CD14-positive monocyte (primary cell): Measurements from ENCODE around the gene DENND1A. TPM values are rescaled to one million over a fixed set of nuclear protein-coding genes. Genes with fewer than 3 reads are reported as not detected.

Source experiments
- DNase-seq, 3 donors: peaks; one replicate each; pipeline ENCODE4 v3.0.0-alpha.2; 2011 to 2022
- H2AFZ ChIP-seq: 2 replicates; pipeline ENCODE4 v1.6.0; 2012; ENCODE audit warnings: mild to moderate bottlenecking, low read depth, low read length, inconsistent platforms; ENCODE audit not compliant: insufficient read depth, poor library complexity, severe bottlenecking
- H3K27ac ChIP-seq, 2 donors: 1 replicate in 1 of 2; 2 replicates in 1 of 2; pipeline ENCODE4 v1.5.1; 2012 to 2013; ENCODE audit warnings: low read length in 2 of 2, control low read depth in 1 of 2, inconsistent platforms in 1 of 2, low read depth in 1 of 2, mild to moderate bottlenecking in 1 of 2
- H3K27me3 ChIP-seq, 2 donors: one replicate each; pipeline versions ENCODE4 v1.6.0 to v1.6.1; 2011 to 2013; ENCODE audit warnings: low read length in 2 of 2; ENCODE audit not compliant: control insufficient read depth in 2 of 2, insufficient read depth in 2 of 2
- H3K36me3 ChIP-seq, 2 donors: replicated peaks in 1 of 2; 1 replicate in 1 of 2; 2 replicates in 1 of 2; pipeline versions ENCODE4 v1.5.1 to v1.6.1; 2012 to 2013; ENCODE audit warnings: low read length in 2 of 2, control low read depth in 1 of 2, inconsistent platforms in 1 of 2, mild to moderate bottlenecking in 1 of 2; ENCODE audit not compliant: insufficient read depth in 2 of 2, control insufficient read depth in 1 of 2
- H3K4me1 ChIP-seq, 2 donors: 1 replicate in 1 of 2; 2 replicates in 1 of 2; pipeline versions ENCODE4 v1.5.1 to v1.6.1; 2012 to 2013; ENCODE audit warnings: low read length in 2 of 2, control low read depth in 1 of 2, inconsistent platforms in 1 of 2, mild to moderate bottlenecking in 1 of 2, moderate library complexity in 1 of 2; ENCODE audit not compliant: insufficient read depth in 2 of 2, control insufficient read depth in 1 of 2
- H3K4me2 ChIP-seq: replicated peaks from 2 replicates; pipeline ENCODE3; 2012; ENCODE audit warnings: low read length, moderate library complexity, mild to moderate bottlenecking; ENCODE audit not compliant: poor library complexity, severe bottlenecking; ENCODE audit errors: extremely low read depth
- H3K4me3 ChIP-seq, 3 experiments: fragments of 200-600 bp in 1 of 3; sonication (generic) in 1 of 3; replicated peaks in 1 of 3; 1 replicate in 2 of 3; 2 replicates in 1 of 3; pipeline ENCODE4 v1.5.1; 2011 to 2013; ENCODE audit warnings: low read length in 3 of 3, mild to moderate bottlenecking in 3 of 3, control low read depth in 2 of 3, low read depth in 2 of 3, inconsistent platforms in 1 of 3, moderate library complexity in 1 of 3
- H3K79me2 ChIP-seq: 2 replicates; pipeline ENCODE4 v1.6.0; 2012; ENCODE audit warnings: mild to moderate bottlenecking, control low read depth, inconsistent platforms, low read length, moderate library complexity; ENCODE audit not compliant: insufficient read depth
- H3K9ac ChIP-seq: 2 replicates; pipeline ENCODE4 v1.6.0; 2017; ENCODE audit warnings: low read length, mild to moderate bottlenecking; ENCODE audit not compliant: insufficient read depth, poor library complexity, severe bottlenecking
- H3K9me3 ChIP-seq, 2 donors: replicated peaks in 1 of 2; 1 replicate in 1 of 2; 2 replicates in 1 of 2; pipeline versions ENCODE4 v1.5.1 to v1.6.1; 2012 to 2013; ENCODE audit warnings: low read length in 2 of 2, control low read depth in 1 of 2; ENCODE audit not compliant: control insufficient read depth in 1 of 2, insufficient read depth in 1 of 2
- H4K20me1 ChIP-seq: 2 replicates; pipeline ENCODE4 v1.6.0; 2012; ENCODE audit warnings: mild to moderate bottlenecking, low read length, control low read depth, moderate library complexity; ENCODE audit not compliant: insufficient read depth
- H3K27ac Mint-ChIP-seq, 7 donors: one replicate each; pipeline ENCODE4 v1.8.0; 2020; ENCODE audit warnings: mild to moderate bottlenecking in 7 of 7, mixed read lengths in 7 of 7, moderate library complexity in 6 of 7, inconsistent platforms in 2 of 7
- H3K27me3 Mint-ChIP-seq, 3 donors: one replicate each; pipeline ENCODE4 v1.8.0; 2021 to 2022; ENCODE audit warnings: low read depth in 3 of 3, mild to moderate bottlenecking in 3 of 3, mixed read lengths in 3 of 3, moderate library complexity in 3 of 3, inconsistent platforms in 1 of 3
- H3K36me3 Mint-ChIP-seq, 2 donors: one replicate each; pipeline ENCODE4 v1.8.0; 2020; ENCODE audit warnings: mixed read lengths in 2 of 2, inconsistent platforms in 1 of 2, mild to moderate bottlenecking in 1 of 2
- H3K4me1 Mint-ChIP-seq: one replicate; pipeline ENCODE4 v1.8.0; 2020; ENCODE audit warnings: mild to moderate bottlenecking, mixed read lengths
- H3K4me3 Mint-ChIP-seq, 2 donors: one replicate each; pipeline ENCODE4 v1.8.0; 2020; ENCODE audit warnings: mild to moderate bottlenecking in 2 of 2, mixed read lengths in 2 of 2, moderate library complexity in 1 of 2
- H3K9me3 Mint-ChIP-seq, 7 donors: one replicate each; pipeline ENCODE4 v1.8.0; 2020 to 2022; ENCODE audit warnings: mixed read lengths in 7 of 7, mild to moderate bottlenecking in 6 of 7, moderate library complexity in 6 of 7, inconsistent platforms in 2 of 7
- WGBS: methylation state at CpG from one replicate; pipeline ENCODE4 v1.1.5; 2013; ENCODE audit warnings: missing lambda C conversion rate; ENCODE audit not compliant: insufficient coverage; 5-methylcytosine and 5-hydroxymethylcytosine counted together
- intact Hi-C, 2 donors: fragments of 100-400 bp; cut with micrococcal nuclease; formaldehyde crosslinking; loops; one replicate each; pipeline versions ENCODE4 v1.15.0 to v1.15.1; 2023
- polyA plus RNA-seq, 3 donors: library from polyadenylated mRNA; depleted of rRNA in 1 of 3; unstranded in 2 of 3; stranded (reverse) in 1 of 3; fragments of 300-500 nt in 2 of 3; fragments of >200 nt in 1 of 3; fragmentation: Illumina TruSeq in 2 of 3; gene quantifications; 1 replicate in 2 of 3; 2 replicates in 1 of 3; pipeline ENCODE4 v1.2.3, GENCODE V29; 2012 to 2021
- TF ChIP-seq, protein P1 (sequence below): fragments of 200-600 bp; IDR thresholded peaks from one replicate; pipeline ENCODE4 v1.8.0; 2022; ENCODE audit warnings: antibody characterized with exemption, mild to moderate bottlenecking

DENND1A gene
- polyA plus RNA-seq, 3 donors = 24.8 to 73.0 (median 29.4) TPM

- H3K4me1 Mint-ChIP-seq = peaks cover 24% of the 10 kb centered on the region
- Histone ChIP-seq H3K27ac (peak overlapping the region; percentile 41 to 45), H3K4me2 (no peak overlapping the region), H3K27me3 (no peaks in the 10 kb centered on the region), H3K9me3 (peaks cover 0 to 2% of the 10 kb centered on the region in 2 donors), H2AFZ (no peak overlapping the region), H4K20me1 (peaks cover 94% of the 10 kb centered on the region), H3K9ac (no peak overlapping the region), H3K4me1 (peaks cover 11 to 21% of the 10 kb centered on the region in 2 donors), H3K79me2 (peaks cover 15% of the 10 kb centered on the region), H3K4me3 (no peak overlapping the region), H3K36me3 (peaks cover 16 to 85% of the 10 kb centered on the region in 2 donors)
- intact Hi-C loops = no loop called here
- peaks cover 0 to 4% (median 0%) of the 10 kb centered on the region in 7 donors for H3K9me3 Mint-ChIP-seq
- WGBS = no CpG with 5 or more reads among the region's 5 CpGs
- peak overlapping the region in 1 of 2 donors; percentile 0 for H3K4me3 Mint-ChIP-seq
- peaks cover 0 to 2% (median 0%) of the 10 kb centered on the region in 3 donors for H3K27me3 Mint-ChIP-seq
- no peak for DNase-seq
- peak overlapping the region in 6 of 7 donors; percentile 32 to 79 (median 60) for H3K27ac Mint-ChIP-seq
- H3K36me3 Mint-ChIP-seq = peaks cover 54 to 73% of the 10 kb centered on the region in 2 donors
- TF ChIP-seq, protein P1, sequence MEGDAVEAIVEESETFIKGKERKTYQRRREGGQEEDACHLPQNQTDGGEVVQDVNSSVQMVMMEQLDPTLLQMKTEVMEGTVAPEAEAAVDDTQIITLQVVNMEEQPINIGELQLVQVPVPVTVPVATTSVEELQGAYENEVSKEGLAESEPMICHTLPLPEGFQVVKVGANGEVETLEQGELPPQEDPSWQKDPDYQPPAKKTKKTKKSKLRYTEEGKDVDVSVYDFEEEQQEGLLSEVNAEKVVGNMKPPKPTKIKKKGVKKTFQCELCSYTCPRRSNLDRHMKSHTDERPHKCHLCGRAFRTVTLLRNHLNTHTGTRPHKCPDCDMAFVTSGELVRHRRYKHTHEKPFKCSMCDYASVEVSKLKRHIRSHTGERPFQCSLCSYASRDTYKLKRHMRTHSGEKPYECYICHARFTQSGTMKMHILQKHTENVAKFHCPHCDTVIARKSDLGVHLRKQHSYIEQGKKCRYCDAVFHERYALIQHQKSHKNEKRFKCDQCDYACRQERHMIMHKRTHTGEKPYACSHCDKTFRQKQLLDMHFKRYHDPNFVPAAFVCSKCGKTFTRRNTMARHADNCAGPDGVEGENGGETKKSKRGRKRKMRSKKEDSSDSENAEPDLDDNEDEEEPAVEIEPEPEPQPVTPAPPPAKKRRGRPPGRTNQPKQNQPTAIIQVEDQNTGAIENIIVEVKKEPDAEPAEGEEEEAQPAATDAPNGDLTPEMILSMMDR = no peak
These were observed 251.0 kb downstream of the DENND1A start for GRCh38 chr9:123678878-123679329.

DNA sequence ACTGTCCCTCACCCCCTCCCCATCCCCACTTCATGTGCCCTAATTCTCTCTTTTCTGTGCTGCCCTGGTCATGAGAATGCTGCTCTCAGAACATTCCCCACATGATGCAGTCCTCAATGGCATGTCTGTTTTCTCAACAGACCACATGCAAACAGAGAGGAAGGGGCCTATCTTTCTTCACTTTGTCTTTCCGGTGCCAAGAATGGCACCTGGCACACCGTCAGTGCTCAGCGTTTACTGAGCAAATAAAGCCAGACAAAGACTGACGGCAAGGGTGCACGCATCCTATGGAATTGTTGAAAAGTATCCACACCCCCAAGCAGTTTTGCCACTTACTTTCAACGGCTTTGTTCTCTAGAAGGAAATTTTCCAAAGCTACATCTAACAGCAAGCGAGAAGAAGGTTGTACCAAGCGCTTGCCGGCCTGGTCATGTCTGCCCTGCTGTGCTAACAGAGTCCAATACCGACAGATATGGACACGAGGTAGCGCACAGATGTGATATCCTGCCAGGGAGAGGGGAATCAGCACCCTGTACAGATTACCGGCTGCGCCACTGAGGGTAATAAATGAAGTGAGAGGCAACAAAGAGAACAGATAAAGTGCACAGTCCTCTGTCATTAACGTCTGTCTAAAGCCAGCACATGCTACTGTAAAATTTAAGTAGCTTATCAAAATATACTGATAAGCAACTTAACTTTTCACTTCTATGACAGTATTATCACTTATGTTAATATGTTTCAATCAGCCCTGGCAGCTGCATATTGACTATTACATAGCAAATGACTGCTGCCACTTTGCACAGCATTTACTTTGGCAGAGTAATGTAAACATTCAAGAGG, 251.7 kb downstream of the DENND1A start:
- peaks cover 0 to 4% of the 10 kb centered on the region in 2 donors for H3K9me3 ChIP-seq
- no peak overlapping the region for H3K27ac ChIP-seq
- no peak overlapping the region for H3K4me3 ChIP-seq
- peaks cover 15% of the 10 kb centered on the region for H3K79me2 ChIP-seq
- peaks cover 11 to 21% of the 10 kb centered on the region in 2 donors for H3K4me1 ChIP-seq
- peaks cover 19 to 87% of the 10 kb centered on the region in 2 donors for H3K36me3 ChIP-seq
- peaks cover 0 to 2% (median 0%) of the 10 kb centered on the region in 3 donors for H3K27me3 Mint-ChIP-seq
- H3K4me3 Mint-ChIP-seq = no peak overlapping the region
- H3K36me3 Mint-ChIP-seq = peaks cover 58 to 74% of the 10 kb centered on the region in 2 donors
- no peak for DNase-seq
- H3K4me2 ChIP-seq = no peak overlapping the region
- TF ChIP-seq, protein P1 = no peak
- 81% methylated on average over 10 of the region's 15 CpGs for WGBS
- H2AFZ ChIP-seq = no peak overlapping the region
- peaks cover 0 to 8% (median 0%) of the 10 kb centered on the region in 7 donors for H3K9me3 Mint-ChIP-seq
- H3K4me1 Mint-ChIP-seq = peaks cover 24% of the 10 kb centered on the region
- H3K27me3 ChIP-seq = no peaks in the 10 kb centered on the region
- no peak overlapping the region for H3K9ac ChIP-seq
- intact Hi-C loops = no loop called here
- peak overlapping the region in 3 of 7 donors; percentile 10 to 78 (median 68) for H3K27ac Mint-ChIP-seq
- peaks cover 94% of the 10 kb centered on the region for H4K20me1 ChIP-seq
